Thymus (tissue), 11 donors: Measurements from ENCODE around the gene WDR93. TPM values are rescaled to one million over a fixed set of nuclear protein-coding genes. Genes with fewer than 3 reads are reported as not detected.
A peak's percentile ranks its signal among the peaks of the same experiment; 100 is the strongest.

Source experiments
- DNase-seq, 9 donors: peaks; one replicate each; pipeline ENCODE4 v3.0.0-alpha.2; 2013; ENCODE audit warnings: low spot score in 9 of 9, low read depth in 6 of 9, missing footprints in 1 of 9
- H3K27ac ChIP-seq, 2 donors: one replicate each; pipeline ENCODE4 v1.5.1; 2013; ENCODE audit warnings: control low read depth in 1 of 2, low read depth in 1 of 2, low read length in 1 of 2, mild to moderate bottlenecking in 1 of 2, moderate library complexity in 1 of 2
- H3K27me3 ChIP-seq, 2 donors: one replicate each; pipeline ENCODE4 v1.5.1; 2013; ENCODE audit warnings: low read length in 1 of 2; ENCODE audit not compliant: control insufficient read depth in 2 of 2, insufficient read depth in 1 of 2
- H3K36me3 ChIP-seq, 2 donors: one replicate each; pipeline ENCODE4 v1.5.1; 2013; ENCODE audit warnings: low read length in 1 of 2, mild to moderate bottlenecking in 1 of 2, moderate library complexity in 1 of 2; ENCODE audit not compliant: control insufficient read depth in 2 of 2, insufficient read depth in 2 of 2
- H3K4me1 ChIP-seq, 2 donors: one replicate each; pipeline ENCODE4 v1.5.1; 2013; ENCODE audit warnings: low read length in 2 of 2; ENCODE audit not compliant: control insufficient read depth in 2 of 2, insufficient read depth in 2 of 2
- H3K4me3 ChIP-seq, 2 donors: one replicate each; pipeline ENCODE4 v1.5.1; 2013; ENCODE audit warnings: low read length in 2 of 2, control low read depth in 1 of 2, mild to moderate bottlenecking in 1 of 2
- H3K9me3 ChIP-seq, 2 donors: one replicate each; pipeline ENCODE4 v1.5.1; 2013; ENCODE audit warnings: low read length in 1 of 2, mild to moderate bottlenecking in 1 of 2; ENCODE audit not compliant: control insufficient read depth in 2 of 2, insufficient read depth in 1 of 2
- WGBS: extraction: QIAGEN DNeasy Blood & Tissue Kit; methylation state at CpG from one replicate; pipeline ENCODE4 v1.1.7; 2013; 5-methylcytosine and 5-hydroxymethylcytosine counted together
- polyA plus RNA-seq: library from polyadenylated mRNA; stranded (reverse); fragments of 200-250 nt; gene quantifications from one replicate; pipeline ENCODE4 v1.2.3, GENCODE V29; 2013
- total RNA-seq: library from RNA; stranded (reverse); fragments of 120-200 nt; gene quantifications from one replicate; pipeline ENCODE4 v1.2.4, GENCODE V29; 2013
- donor health status: healthy.

The WDR93 gene
- total and polyA plus RNA-seq, 2 donors: 0.09 to 0.32 TPM

- no peak for DNase-seq
- Histone ChIP-seq H3K4me3 (no peak overlapping the region), H3K9me3 (no peaks in the 10 kb centered on the region), H3K27me3 (peaks cover 5 to 48% of the 10 kb centered on the region in 2 donors), H3K27ac (no peak overlapping the region), H3K4me1 (peaks cover 5 to 6% of the 10 kb centered on the region in 2 donors), H3K36me3 (no peaks in the 10 kb centered on the region)
- 97% methylated on average over 4 of the region's 4 CpGs for WGBS
Observed at GRCh38 chr15:89755701-89756100, 65.1 kb downstream of the WDR93 start.

- Histone ChIP-seq H3K4me1 (no peaks in the 10 kb centered on the region), H3K36me3 (no peaks in the 10 kb centered on the region), H3K4me3 (no peak overlapping the region), H3K27me3 (peaks cover under 1 to 39% of the 10 kb centered on the region in 2 donors), H3K9me3 (no peaks in the 10 kb centered on the region), H3K27ac (no peak overlapping the region)
- no peak for DNase-seq
- WGBS: 84% methylated on average over 7 of the region's 7 CpGs
Observed at GRCh38 chr15:89756897-89757296, 66.3 kb downstream of the WDR93 start.

GRCh38 chr15:89758283-89758682 is 67.7 kb downstream of the WDR93 start:
- H3K36me3 ChIP-seq: no peaks in the 10 kb centered on the region
- 96% methylated on average over 8 of the region's 8 CpGs for WGBS
- no peaks in the 10 kb centered on the region for H3K4me1 ChIP-seq
- peaks cover 0 to 28% of the 10 kb centered on the region in 2 donors for H3K27me3 ChIP-seq
- DNase-seq: no peak
- H3K27ac ChIP-seq: no peak overlapping the region
- H3K9me3 ChIP-seq: no peaks in the 10 kb centered on the region
- no peak overlapping the region for H3K4me3 ChIP-seq

- no peak for DNase-seq
- no peaks in the 10 kb centered on the region for H3K36me3 ChIP-seq
- 92% methylated on average over 8 of the region's 8 CpGs for WGBS
- no peak overlapping the region for H3K4me3 ChIP-seq
- no peaks in the 10 kb centered on the region for H3K4me1 ChIP-seq
- H3K27ac ChIP-seq: no peak overlapping the region
- H3K27me3 ChIP-seq: peaks cover 0 to 21% of the 10 kb centered on the region in 2 donors
- H3K9me3 ChIP-seq: no peaks in the 10 kb centered on the region
Observed at GRCh38 chr15:89758981-89759380, 68.4 kb downstream of the WDR93 start.

- 96% methylated on average over 3 of the region's 3 CpGs for WGBS
- no peak for DNase-seq
- H3K27me3 ChIP-seq: peaks cover 0 to 19% of the 10 kb centered on the region in 2 donors
- no peak overlapping the region for H3K27ac ChIP-seq
- no peaks in the 10 kb centered on the region for H3K9me3 ChIP-seq
- H3K36me3 ChIP-seq: no peaks in the 10 kb centered on the region
- no peaks in the 10 kb centered on the region for H3K4me1 ChIP-seq
- H3K4me3 ChIP-seq: no peak overlapping the region
Observed at GRCh38 chr15:89759835-89760234, 69.2 kb downstream of the WDR93 start.

- Histone ChIP-seq H3K9me3 (no peaks in the 10 kb centered on the region), H3K4me1 (no peaks in the 10 kb centered on the region), H3K27ac (no peak overlapping the region), H3K27me3 (peaks cover 0 to 18% of the 10 kb centered on the region in 2 donors), H3K4me3 (no peak overlapping the region), H3K36me3 (no peaks in the 10 kb centered on the region)
- DNase-seq: peak in 6 of 9 donors; percentile 32 to 63 (median 49)
- WGBS: 46% methylated on average over 16 of the region's 16 CpGs
Observed at GRCh38 chr15:89760303-89761008, 69.8 kb downstream of the WDR93 start.

- H3K4me1 ChIP-seq: no peaks in the 10 kb centered on the region
- DNase-seq: no peak
- no peaks in the 10 kb centered on the region for H3K36me3 ChIP-seq
- H3K4me3 ChIP-seq: no peak overlapping the region
- no peak overlapping the region for H3K27ac ChIP-seq
- peaks cover 0 to 12% of the 10 kb centered on the region in 2 donors for H3K27me3 ChIP-seq
- H3K9me3 ChIP-seq: no peaks in the 10 kb centered on the region
- WGBS: 73% methylated on average over 18 of the region's 18 CpGs
Observed at GRCh38 chr15:89761009-89761831, 70.6 kb downstream of the WDR93 start.

GRCh38 chr15:89761929-89762328 is 71.3 kb downstream of the WDR93 start:
- peaks cover 0 to 12% of the 10 kb centered on the region in 2 donors for H3K27me3 ChIP-seq
- no peak for DNase-seq
- WGBS: 93% methylated on average over 5 of the region's 5 CpGs
- H3K4me3 ChIP-seq: no peak overlapping the region
- H3K9me3 ChIP-seq: no peaks in the 10 kb centered on the region
- no peaks in the 10 kb centered on the region for H3K4me1 ChIP-seq
- H3K36me3 ChIP-seq: no peaks in the 10 kb centered on the region
- H3K27ac ChIP-seq: no peak overlapping the region

GRCh38 chr15:89765694-89766093 is 75.1 kb downstream of the WDR93 start:
- 50% methylated on average over 1 of the region's 1 CpG for WGBS
- Histone ChIP-seq H3K27me3 (peaks cover 0 to 2% of the 10 kb centered on the region in 2 donors), H3K4me1 (no peaks in the 10 kb centered on the region), H3K27ac (no peak overlapping the region), H3K9me3 (no peaks in the 10 kb centered on the region), H3K4me3 (no peak overlapping the region), H3K36me3 (no peaks in the 10 kb centered on the region)
- DNase-seq: no peak
